Spinal cord (tissue), 10 donors: ENCODE measurements around the gene OR1S1. TPM values are rescaled to one million over a fixed set of nuclear protein-coding genes. Genes with fewer than 3 reads are reported as not detected.

Source experiments
- DNase-seq, 6 donors: peaks; one replicate each; pipeline versions ENCODE4 v3.0.0 to v3.0.0-alpha.2; 2013 to 2015; ENCODE audit warnings: low spot score in 6 of 6, low read depth in 4 of 6
- H3K27ac ChIP-seq: one replicate; pipeline ENCODE4 v1.5.1; 2013; ENCODE audit warnings: low read depth, low read length, control low read depth
- H3K27me3 ChIP-seq: one replicate; pipeline ENCODE4 v1.6.1; 2013; ENCODE audit warnings: low read length; ENCODE audit not compliant: control insufficient read depth, insufficient read depth
- H3K36me3 ChIP-seq: one replicate; pipeline ENCODE4 v1.6.1; 2013; ENCODE audit warnings: low read length; ENCODE audit not compliant: control insufficient read depth, insufficient read depth
- H3K4me1 ChIP-seq: one replicate; pipeline ENCODE4 v1.6.1; 2013; ENCODE audit warnings: low read length; ENCODE audit not compliant: control insufficient read depth, insufficient read depth
- H3K4me3 ChIP-seq: one replicate; pipeline ENCODE4 v1.5.1; 2013; ENCODE audit warnings: low read depth, low read length, control low read depth
- H3K9me3 ChIP-seq: one replicate; pipeline ENCODE4 v1.6.1; 2013; ENCODE audit warnings: low read length; ENCODE audit not compliant: control insufficient read depth, insufficient read depth
- WGBS: methylation state at CpG from one replicate; pipeline ENCODE4 v1.1.5; 2013; ENCODE audit warnings: missing lambda C conversion rate; ENCODE audit not compliant: insufficient coverage; 5-methylcytosine and 5-hydroxymethylcytosine counted together
- polyA plus RNA-seq, 2 donors: library from polyadenylated mRNA; unstranded; fragments of 120-200 nt; gene quantifications; one replicate each; pipeline ENCODE4 v1.2.1, GENCODE V29; 2013; ENCODE audit not compliant: insufficient read length in 2 of 2
- total RNA-seq, 2 donors: library from RNA; depleted of rRNA in 1 of 2; stranded (reverse); fragments of 120-200 nt in 1 of 2; fragments of >200 nt in 1 of 2; gene quantifications; one replicate each; pipeline versions ENCODE4 v1.2.3 to v1.2.4, GENCODE V29; 2013 to 2014
- donor health status: healthy.

The OR1S1 gene
- total and polyA plus RNA-seq, 4 donors = not detected

DNA sequence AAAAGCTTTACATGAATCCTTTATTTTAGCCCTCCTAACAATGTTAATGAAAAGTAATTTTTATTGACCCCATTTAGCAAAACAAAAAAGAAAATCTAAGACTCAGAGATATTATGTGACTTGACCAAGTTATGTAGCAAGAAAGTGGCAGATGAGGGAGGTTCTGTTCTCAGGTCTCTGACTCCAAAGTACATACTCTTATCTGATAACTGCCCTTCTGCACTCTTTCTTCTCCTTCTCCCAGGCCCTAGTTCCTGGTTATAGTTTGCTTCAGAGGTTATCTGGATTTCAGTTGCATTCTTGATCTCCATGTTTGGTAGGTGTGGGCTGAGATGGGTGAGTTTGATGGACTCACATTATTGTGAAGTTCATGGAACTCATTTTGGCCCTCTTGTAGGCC is 19.1 kb upstream of the OR1S1 start:
- H3K27ac ChIP-seq = no peak overlapping the region
- H3K4me1 ChIP-seq = no peaks in the 10 kb centered on the region
- DNase-seq = no peak
- no peaks in the 10 kb centered on the region for H3K27me3 ChIP-seq
- H3K36me3 ChIP-seq = no peaks in the 10 kb centered on the region
- no peak overlapping the region for H3K4me3 ChIP-seq
- H3K9me3 ChIP-seq = no peaks in the 10 kb centered on the region

DNA sequence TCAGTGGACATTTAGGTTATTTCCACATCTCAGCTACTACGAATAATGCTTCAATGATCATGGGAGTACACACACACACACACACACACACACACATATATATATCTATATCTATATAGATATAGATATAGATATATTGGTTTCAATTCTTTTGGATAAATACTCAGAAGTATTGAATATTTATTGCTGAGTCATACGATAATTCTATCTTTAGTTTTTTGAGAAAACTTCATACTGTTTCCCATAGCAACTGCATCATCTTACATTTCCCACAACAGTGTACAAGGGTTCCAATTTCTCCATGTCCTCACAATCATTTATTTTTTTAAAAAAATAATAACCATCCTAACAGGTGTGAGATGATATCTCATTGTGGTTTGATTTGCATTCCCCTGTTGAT is 16.6 kb upstream of the OR1S1 start:
- no peaks in the 10 kb centered on the region for H3K27me3 ChIP-seq
- no peaks in the 10 kb centered on the region for H3K36me3 ChIP-seq
- H3K27ac ChIP-seq = no peak overlapping the region
- no peaks in the 10 kb centered on the region for H3K9me3 ChIP-seq
- H3K4me3 ChIP-seq = no peak overlapping the region
- no peaks in the 10 kb centered on the region for H3K4me1 ChIP-seq
- WGBS = no CpG with 5 or more reads among the region's 2 CpGs
- DNase-seq = no peak

DNA sequence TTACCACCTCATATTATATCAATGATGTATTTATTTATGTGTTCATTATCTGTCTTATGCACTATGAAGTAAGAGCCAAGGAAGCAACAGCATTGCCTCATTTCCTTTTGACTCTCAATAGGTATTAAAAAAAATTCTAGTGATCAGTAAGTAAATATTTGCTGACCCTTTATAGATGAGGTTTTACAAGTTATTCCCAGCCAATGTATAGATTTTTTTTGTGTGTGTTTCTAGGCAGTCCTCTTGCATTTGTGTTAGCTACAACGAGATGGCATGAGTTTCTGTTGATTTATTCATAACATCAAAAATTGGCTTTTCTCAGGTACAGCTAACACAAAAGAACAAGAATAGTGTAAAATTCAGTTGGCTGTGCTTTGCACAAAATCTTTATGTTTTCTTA is 13.2 kb upstream of the OR1S1 start:
- no CpG with 5 or more reads among the region's 1 CpG for WGBS
- H3K4me1 ChIP-seq = no peaks in the 10 kb centered on the region

DNA sequence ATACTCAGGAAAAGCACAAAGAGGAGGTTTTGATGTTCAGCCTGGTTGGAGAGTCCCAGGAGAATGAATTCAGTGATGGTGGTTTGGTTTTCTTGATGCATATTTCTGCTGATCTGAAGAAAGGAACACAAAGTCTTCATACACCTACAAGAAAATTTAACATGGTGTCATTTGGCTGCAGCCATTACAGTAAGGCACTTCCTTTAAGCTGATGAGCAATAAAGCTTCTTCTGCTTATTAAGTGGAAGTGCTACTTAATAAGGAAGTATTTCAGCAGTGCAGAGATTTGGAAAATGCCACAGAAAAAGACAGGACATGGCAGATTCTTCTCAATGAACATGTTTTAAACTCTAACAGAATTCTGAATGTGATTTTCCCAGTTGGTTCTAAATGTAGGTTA is 8.5 kb upstream of the OR1S1 start, which contains the start of gene OR1S2:
Gene OR1S2 (minus strand): TSS at position 101 of the 400 bp plus-strand sequence. CDS start 0 bp downstream, at position 101.
- no peak for DNase-seq
- Histone ChIP-seq H3K36me3 (no peaks in the 10 kb centered on the region), H3K27ac (no peak within 1 kb of the TSS), H3K4me3 (no peak within 1 kb of the TSS), H3K4me1 (no peaks in the 10 kb centered on the region), H3K27me3 (no peaks in the 10 kb centered on the region), H3K9me3 (no peaks in the 10 kb centered on the region)

More for the DNA sequence above, 13.2 kb upstream of the OR1S1 start:
- no peaks in the 10 kb centered on the region for H3K9me3 ChIP-seq
- no peaks in the 10 kb centered on the region for H3K27me3 ChIP-seq
- no peak for DNase-seq
- H3K36me3 ChIP-seq = no peaks in the 10 kb centered on the region
- no peak overlapping the region for H3K27ac ChIP-seq
- H3K4me3 ChIP-seq = no peak overlapping the region

DNA sequence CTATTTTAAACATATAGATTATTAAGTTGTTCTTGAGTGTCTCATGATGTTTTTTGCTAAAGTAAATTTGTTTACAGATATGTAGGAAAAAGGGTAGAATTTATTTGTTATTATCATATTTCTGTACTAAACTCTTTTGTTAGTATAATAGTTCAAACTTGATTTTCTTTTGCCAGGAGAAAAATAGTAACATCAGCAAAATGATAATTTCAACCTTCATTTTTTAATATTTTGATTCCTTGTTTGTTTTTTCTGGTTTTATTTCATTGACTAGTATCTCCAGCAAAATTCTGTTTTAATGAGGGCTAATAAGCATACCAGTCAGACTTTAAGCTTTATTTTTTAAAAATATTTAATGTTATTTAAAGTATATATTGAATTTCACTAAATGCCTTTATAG is 4.0 kb downstream of the OR1S1 start:
- H3K27ac ChIP-seq = no peak overlapping the region
- no peak overlapping the region for H3K4me3 ChIP-seq
- DNase-seq = no peak
- H3K36me3 ChIP-seq = no peaks in the 10 kb centered on the region
- H3K9me3 ChIP-seq = no peaks in the 10 kb centered on the region
- H3K27me3 ChIP-seq = no peaks in the 10 kb centered on the region
- H3K4me1 ChIP-seq = no peaks in the 10 kb centered on the region

DNA sequence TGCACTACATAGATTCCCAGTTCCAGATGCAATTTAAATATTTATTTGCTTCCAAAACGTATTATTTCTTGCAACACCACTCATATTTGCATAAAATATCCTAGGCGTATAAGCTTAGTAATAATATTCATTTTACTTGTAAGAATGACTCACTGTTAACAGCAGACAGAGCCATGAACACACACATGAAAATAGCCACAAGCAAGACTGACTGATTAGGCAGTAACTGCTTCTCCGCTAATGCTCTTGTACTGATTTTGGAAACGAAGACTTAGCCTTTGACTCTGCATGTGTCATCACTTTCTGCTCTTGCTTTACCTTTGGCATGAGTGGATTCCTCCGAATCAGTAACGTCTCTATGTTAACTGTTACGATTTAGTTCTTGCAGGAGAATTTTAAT is 10.2 kb downstream of the OR1S1 start:
- DNase-seq = peak in 1 of 6 donors; percentile 6
- H3K9me3 ChIP-seq = no peaks in the 10 kb centered on the region
- no peaks in the 10 kb centered on the region for H3K36me3 ChIP-seq
- no peak overlapping the region for H3K27ac ChIP-seq
- no peaks in the 10 kb centered on the region for H3K27me3 ChIP-seq
- no peaks in the 10 kb centered on the region for H3K4me1 ChIP-seq
- H3K4me3 ChIP-seq = no peak overlapping the region
- 79% methylated on average over 2 of the region's 7 CpGs for WGBS

DNA sequence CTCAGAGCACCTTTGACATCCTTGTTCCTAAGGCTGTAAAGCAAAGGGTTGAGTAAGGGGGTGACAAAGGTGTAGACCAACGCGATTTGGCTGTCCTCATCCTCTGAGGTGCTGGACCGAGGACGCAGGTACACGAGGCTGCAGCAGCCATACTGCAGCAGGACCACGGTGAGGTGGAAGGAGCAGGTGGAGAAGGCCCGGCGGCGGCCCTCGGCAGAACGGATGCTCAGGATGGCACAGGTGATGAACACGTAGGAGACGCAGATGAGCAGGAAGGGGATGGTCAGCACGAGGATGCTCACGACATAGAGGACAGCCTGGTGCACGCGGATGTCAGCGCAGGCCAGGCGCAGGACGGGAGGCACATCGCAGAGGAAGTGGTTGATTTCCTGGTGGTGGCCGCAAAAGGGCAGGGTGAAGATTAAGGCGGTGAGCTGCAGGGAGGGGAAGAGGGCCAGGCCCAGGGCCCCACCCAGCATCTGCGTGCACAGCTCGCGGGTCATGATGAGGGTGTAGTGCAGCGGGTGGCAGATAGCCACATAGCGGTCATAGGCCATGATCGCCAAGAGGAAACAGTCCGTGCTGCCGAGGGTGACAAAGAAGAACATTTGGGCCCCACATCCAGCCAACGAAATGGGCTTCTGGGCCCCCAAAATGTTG is 15.6 kb downstream of the OR1S1 start:
- H3K27ac ChIP-seq = no peak overlapping the region
- DNase-seq = no peak
- no peaks in the 10 kb centered on the region for H3K9me3 ChIP-seq
- H3K36me3 ChIP-seq = no peaks in the 10 kb centered on the region
- no peak overlapping the region for H3K4me3 ChIP-seq
- no peaks in the 10 kb centered on the region for H3K4me1 ChIP-seq
- WGBS = 96% methylated on average over 32 of the region's 32 CpGs
- no peaks in the 10 kb centered on the region for H3K27me3 ChIP-seq

DNA sequence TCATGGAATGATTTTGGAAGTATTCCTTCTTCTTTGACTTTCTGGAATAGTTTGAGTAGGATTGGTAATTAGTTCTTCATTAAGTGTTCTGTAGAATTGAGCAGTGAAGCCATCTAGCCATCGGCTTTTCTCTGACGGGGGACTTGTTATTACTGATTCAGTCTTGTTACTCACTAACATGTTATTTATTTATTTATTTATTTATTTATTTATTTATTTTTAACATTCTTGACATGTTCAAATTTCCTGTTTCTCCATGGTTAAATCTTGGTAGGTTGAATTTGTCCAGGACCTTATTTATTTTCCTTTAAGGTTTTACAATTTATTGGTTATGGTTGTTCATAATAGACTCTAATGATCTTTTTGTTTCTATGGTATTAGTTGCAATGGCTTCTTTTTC is 31.4 kb downstream of the OR1S1 start:
- H3K4me3 ChIP-seq = no peak overlapping the region
- no peak overlapping the region for H3K27ac ChIP-seq
- WGBS = no CpG with 5 or more reads among the region's 2 CpGs
- DNase-seq = no peak
- peaks cover 6% of the 10 kb centered on the region for H3K9me3 ChIP-seq
- no peaks in the 10 kb centered on the region for H3K36me3 ChIP-seq
- no peaks in the 10 kb centered on the region for H3K4me1 ChIP-seq
- no peaks in the 10 kb centered on the region for H3K27me3 ChIP-seq

DNA sequence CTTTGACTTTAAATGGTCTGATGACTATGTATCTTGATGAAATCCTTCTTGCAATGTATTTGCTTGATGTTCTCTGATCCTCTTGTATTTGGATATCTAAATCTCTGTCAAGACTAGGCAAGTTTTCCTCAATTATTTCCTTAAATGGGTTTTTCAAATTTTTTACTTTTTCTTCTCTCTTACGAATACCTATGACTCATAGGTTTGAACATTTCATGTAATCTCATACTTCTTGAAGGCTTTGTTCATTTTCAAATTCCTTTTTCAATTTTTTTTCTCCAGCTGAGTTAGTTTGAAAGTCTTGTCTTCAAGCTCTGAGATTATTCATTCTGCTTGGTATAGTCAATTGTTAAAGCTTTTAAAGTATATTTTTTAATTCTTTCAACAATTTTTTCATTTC is 42.4 kb downstream of the OR1S1 start:
- WGBS = no CpG with 5 or more reads among the region's 1 CpG
- Histone ChIP-seq H3K27ac (no peak overlapping the region), H3K4me3 (no peak overlapping the region), H3K4me1 (no peaks in the 10 kb centered on the region), H3K9me3 (peaks cover 6% of the 10 kb centered on the region), H3K27me3 (no peaks in the 10 kb centered on the region), H3K36me3 (no peaks in the 10 kb centered on the region)
- no peak for DNase-seq

DNA sequence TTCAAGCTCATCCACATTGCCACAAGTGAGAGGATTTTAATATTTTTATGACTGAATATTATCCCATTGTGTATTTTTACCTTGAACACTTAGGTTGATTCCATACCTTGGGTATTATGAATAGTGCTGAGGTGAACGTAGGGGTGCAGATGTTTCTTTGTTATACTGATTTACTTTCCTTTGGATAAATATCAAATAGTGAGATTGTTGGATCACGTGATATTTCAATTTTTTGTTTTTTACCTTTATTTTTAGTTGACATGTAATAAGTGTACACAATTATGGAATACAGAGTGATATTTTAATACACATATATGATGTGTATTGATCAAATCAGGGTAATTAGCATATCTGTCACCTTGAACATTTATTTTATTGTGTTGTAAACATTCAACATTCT is 47.5 kb downstream of the OR1S1 start:
- no CpG with 5 or more reads among the region's 2 CpGs for WGBS
- no peaks in the 10 kb centered on the region for H3K27me3 ChIP-seq
- no peaks in the 10 kb centered on the region for H3K36me3 ChIP-seq
- no peak overlapping the region for H3K4me3 ChIP-seq
- no peak overlapping the region for H3K27ac ChIP-seq
- DNase-seq = no peak
- peaks cover 2% of the 10 kb centered on the region for H3K9me3 ChIP-seq
- no peaks in the 10 kb centered on the region for H3K4me1 ChIP-seq
